Spleen (tissue), 7 donors: Measurements from ENCODE around the gene C1QA.

ENCODE experiments used
- CTCF ChIP-seq, 11 experiments: fragments of 200-600 bp in 7 of 11; fragments of 450-650 bp in 4 of 11; sonication (generic) in 4 of 11; IDR thresholded peaks in 8 of 11; conservative IDR thresholded peaks in 3 of 11; 1 replicate in 7 of 11; 2 replicates in 4 of 11; pipeline versions ENCODE4 v1.4.0 to v1.8.0; 2016 to 2021; ENCODE audit warnings: antibody characterized with exemption in 11 of 11, inconsistent platforms in 4 of 11, mild to moderate bottlenecking in 1 of 11
- POLR2A ChIP-seq, 3 donors: fragments of 450-650 bp; IDR thresholded peaks; one replicate each; pipeline ENCODE4 v1.5.1; 2017; ENCODE audit warnings: antibody characterized with exemption in 3 of 3, mild to moderate bottlenecking in 1 of 3
- POLR2AphosphoS5 ChIP-seq, 3 donors: sonication (generic); formaldehyde crosslinking; IDR thresholded peaks; one replicate each; pipeline ENCODE4 v1.5.1; 2017; ENCODE audit warnings: antibody characterized with exemption in 3 of 3
- donor health status: DM: no; HTN: no; CAD: no; lungs with moderate emphysema.
- donor health status: DM: no; HTN: no; CAD: no.
- donor health status: DM: no; HTN: no; CAD: no.

GRCh38 chr1:22636353-22636752 is at the start of gene C1QA:
- TF ChIP-seq CTCF (IDR thresholded peaks at IDR 0.05 in 8 of 11, conservative IDR thresholded peaks at IDR 0.05 in 3 of 11) (no peak), POLR2A (IDR thresholded peaks at IDR 0.05) (peak in 1 of 3 donors; percentile 15), POLR2AphosphoS5 (IDR thresholded peaks at IDR 0.05) (peak; percentile 85 to 93 (median 91))
